ENCODE results near the gene PCLAF.

Gene PCLAF

DNA sequence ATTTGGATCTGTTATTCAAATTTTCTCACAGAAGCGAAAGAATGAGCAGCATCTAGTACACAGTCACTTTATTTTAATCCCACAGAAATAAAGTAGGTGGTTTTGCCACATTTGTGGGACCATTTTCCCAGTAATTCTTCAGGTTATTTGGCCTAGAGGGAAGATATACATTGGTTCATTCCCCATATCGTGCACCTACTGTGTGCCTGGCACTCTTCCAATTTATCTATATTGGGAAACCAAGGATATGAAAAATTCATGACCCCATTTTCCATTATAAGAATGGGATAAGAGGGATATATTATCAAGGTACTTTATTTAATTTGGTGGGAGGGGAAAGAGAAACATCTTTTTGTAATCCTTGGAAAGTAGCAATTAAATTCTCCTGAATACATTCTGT is 41.5 kb upstream of the PCLAF start:
- Histone ChIP-seq H3K36me3 (ENCODE audit: insufficient read depth, low read length) (peaks cover 47% of the 10 kb centered on the region; the same call in 1 of the 2 replicates), H3K4me3 (ENCODE audit: low read depth, low read length, poor library complexity, severe bottlenecking) (no peak overlapping the region), H3K79me2 (ENCODE audit: insufficient read depth, low read length) (no peaks in the 10 kb centered on the region), H3K4me1 (ENCODE audit: insufficient read depth, low read length, severe bottlenecking) (no peaks in the 10 kb centered on the region), H3K4me2 (ENCODE audit: low read length) (no peak overlapping the region), H3K9ac (ENCODE audit: low read length) (no peak overlapping the region), H3K9me2 (ENCODE audit: low read depth, low read length) (no peaks in the 10 kb centered on the region), H3F3A (ENCODE audit: insufficient read depth, low read length) (no peaks in the 10 kb centered on the region), H4K20me1 (ENCODE audit: insufficient read depth, low read length) (no peaks in the 10 kb centered on the region), H3K9me3 (ENCODE audit: low read length) (no peaks in the 10 kb centered on the region), H2AFZ (ENCODE audit: low read length) (no peak overlapping the region), H3K27me3 (ENCODE audit: insufficient read depth, low read length) (no peaks in the 10 kb centered on the region), H3K27ac (ENCODE audit: low read depth, low read length, poor library complexity, severe bottlenecking) (no peak overlapping the region)
- TF ChIP-seq CTCF (IDR thresholded peaks at IDR 0.05; ENCODE audit: low read length) (no peak), EZH2 (IDR thresholded peaks at IDR 0.05; ENCODE audit: borderline replicate concordance, low read length) (no peak)

DNA sequence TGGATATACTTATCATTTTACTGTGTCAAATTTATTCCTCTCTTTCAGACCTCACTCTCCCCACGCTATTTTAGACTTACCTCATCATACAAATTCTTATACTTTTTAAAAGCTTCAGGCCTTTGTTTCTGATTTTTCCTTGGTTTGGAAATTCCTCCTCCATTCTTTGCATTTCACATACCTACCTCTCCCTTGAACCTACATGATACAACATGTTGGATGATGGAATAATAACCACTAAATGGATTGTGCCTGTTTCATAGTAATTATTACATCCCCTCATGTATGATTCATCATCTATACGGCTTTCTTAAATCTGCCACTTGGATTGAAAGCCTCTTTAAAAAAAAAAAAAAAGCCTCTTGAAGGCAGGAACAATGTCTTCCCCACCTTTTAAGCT is 31.0 kb upstream of the PCLAF start:
- H3K27me3 ChIP-seq (ENCODE audit: insufficient read depth, low read length) = no peaks in the 10 kb centered on the region
- no peak overlapping the region for H2AFZ ChIP-seq (ENCODE audit: low read length)
- H3K9me3 ChIP-seq (ENCODE audit: low read length) = no peaks in the 10 kb centered on the region
- no peak for TF ChIP-seq CTCF (IDR thresholded peaks at IDR 0.05; ENCODE audit: low read length)
- TF ChIP-seq EZH2 (IDR thresholded peaks at IDR 0.05; ENCODE audit: borderline replicate concordance, low read length) = no peak
- no peak overlapping the region for H3K9ac ChIP-seq (ENCODE audit: low read length)
- H3K36me3 ChIP-seq (ENCODE audit: insufficient read depth, low read length) = peaks cover 62% of the 10 kb centered on the region
- no peak overlapping the region for H3K27ac ChIP-seq (ENCODE audit: low read depth, low read length, poor library complexity, severe bottlenecking)
- no peaks in the 10 kb centered on the region for H3K9me2 ChIP-seq (ENCODE audit: low read depth, low read length)
- no peaks in the 10 kb centered on the region for H3K4me1 ChIP-seq (ENCODE audit: insufficient read depth, low read length, severe bottlenecking)
- H3K4me2 ChIP-seq (ENCODE audit: low read length) = no peak overlapping the region
- H3K79me2 ChIP-seq (ENCODE audit: insufficient read depth, low read length) = no peaks in the 10 kb centered on the region
- H3F3A ChIP-seq (ENCODE audit: insufficient read depth, low read length) = no peaks in the 10 kb centered on the region
- no peaks in the 10 kb centered on the region for H4K20me1 ChIP-seq (ENCODE audit: insufficient read depth, low read length)
- no peak overlapping the region for H3K4me3 ChIP-seq (ENCODE audit: low read depth, low read length, poor library complexity, severe bottlenecking)

- Histone ChIP-seq H3K9ac (ENCODE audit: low read length) (no peak overlapping the region), H3K4me3 (ENCODE audit: low read depth, low read length, poor library complexity, severe bottlenecking) (no peak overlapping the region), H3K9me2 (ENCODE audit: low read depth, low read length) (no peaks in the 10 kb centered on the region), H2AFZ (ENCODE audit: low read length) (no peak overlapping the region), H3K36me3 (ENCODE audit: insufficient read depth, low read length) (peaks cover 64% of the 10 kb centered on the region), H3K4me1 (ENCODE audit: insufficient read depth, low read length, severe bottlenecking) (no peaks in the 10 kb centered on the region), H3F3A (ENCODE audit: insufficient read depth, low read length) (no peaks in the 10 kb centered on the region), H3K4me2 (ENCODE audit: low read length) (no peak overlapping the region), H3K79me2 (ENCODE audit: insufficient read depth, low read length) (no peaks in the 10 kb centered on the region), H4K20me1 (ENCODE audit: insufficient read depth, low read length) (no peaks in the 10 kb centered on the region), H3K9me3 (ENCODE audit: low read length) (no peaks in the 10 kb centered on the region), H3K27ac (ENCODE audit: low read depth, low read length, poor library complexity, severe bottlenecking) (no peak overlapping the region), H3K27me3 (ENCODE audit: insufficient read depth, low read length) (no peaks in the 10 kb centered on the region)
- TF ChIP-seq EZH2 (IDR thresholded peaks at IDR 0.05; ENCODE audit: borderline replicate concordance, low read length) (no peak), CTCF (IDR thresholded peaks at IDR 0.05; ENCODE audit: low read length) (no peak)
These were observed 19.3 kb upstream of the PCLAF start for GRCh38 chr15:64400583-64400982.

Data from OCI-LY1 (cell line).